Measurements from ENCODE around the gene MROH8. TPM values are rescaled to one million over a fixed set of nuclear protein-coding genes. Genes with fewer than 3 reads are reported as not detected.
A peak's percentile ranks its signal among the peaks of the same experiment; 100 is the strongest.

MROH8 gene
- total RNA-seq, 1 experiment from 2014 or later: 0.50 TPM

GRCh38 chr20:37228082-37228481 is 48.7 kb upstream of the MROH8 start:
- Mint-ChIP-seq H3K4me3 (no peak overlapping the region), H3K4me1 (peaks cover 47% of the 10 kb centered on the region), H3K27me3 (ENCODE audit: low read depth) (no peaks in the 10 kb centered on the region), H3K9me3 (no peaks in the 10 kb centered on the region), H3K27ac (peak overlapping the region; percentile 89), H3K36me3 (peaks cover 86% of the 10 kb centered on the region)
- ChIA-PET POLR2A (interaction anchor here (2.5 kb wide), 1 partner anchor 49 kb away, joined by 9 read pairs; the partner anchor contains the start of genes MROH8 and RPN2), CTCF (interaction anchor here (1.1 to 2.7 kb wide), 2 partner anchors 32 to 36 kb away, joined by 3 to 23 read pairs; no protein-coding TSS in a partner anchor)
- no peak for DNase-seq (ENCODE audit: low spot score)
- no peak for ATAC-seq
- TF ChIP-seq FOXK1 (CRISPR knock-in tag; IDR thresholded peaks at IDR 0.05): no peak
- TF ChIP-seq IRF1 (CRISPR knock-in tag; IDR thresholded peaks at IDR 0.05): no peak
- TF ChIP-seq ZNF532 (CRISPR knock-in tag; IDR thresholded peaks at IDR 0.05; ENCODE audit: borderline replicate concordance): no peak
- TF ChIP-seq ATF2 (CRISPR knock-in tag; IDR thresholded peaks at IDR 0.05; ENCODE audit: borderline replicate concordance, low read depth): no peak
- TF ChIP-seq GABPB1 (CRISPR knock-in tag; IDR thresholded peaks at IDR 0.05): no peak
- TF ChIP-seq JAZF1 (CRISPR knock-in tag; IDR thresholded peaks at IDR 0.05): no peak
- TF ChIP-seq SP1 (CRISPR knock-in tag; conservative IDR thresholded peaks at IDR 0.05): no peak
- no peak for TF ChIP-seq GRHL2 (CRISPR knock-in tag; IDR thresholded peaks at IDR 0.05; ENCODE audit: insufficient replicate concordance, severe bottlenecking)
- no peak for TF ChIP-seq ZNF671 (CRISPR knock-in tag; IDR thresholded peaks at IDR 0.05)

GRCh38 chr20:37226889-37227288 is 47.5 kb upstream of the MROH8 start:
- H3K27me3 Mint-ChIP-seq (ENCODE audit: low read depth): no peaks in the 10 kb centered on the region
- peak overlapping the region; percentile 89; the same call in 1 of the 2 replicates for H3K27ac Mint-ChIP-seq
- H3K36me3 Mint-ChIP-seq: peaks cover 78% of the 10 kb centered on the region
- H3K4me1 Mint-ChIP-seq: peaks cover 55% of the 10 kb centered on the region
- ATAC-seq: no peak
- ChIA-PET CTCF (interaction anchor here (0.6 to 0.9 kb wide), 2 partner anchors 35 to 1564 kb away, joined by 3 read pairs; no protein-coding TSS in a partner anchor), POLR2A (no interaction called here)
- H3K4me3 Mint-ChIP-seq: no peak overlapping the region
- DNase-seq (ENCODE audit: low spot score): no peak
- no peaks in the 10 kb centered on the region for H3K9me3 Mint-ChIP-seq
- TF ChIP-seq ZNF219 (CRISPR knock-in tag; IDR thresholded peaks at IDR 0.05; ENCODE audit: borderline replicate concordance) (no peak), FOXP4 (CRISPR knock-in tag; IDR thresholded peaks at IDR 0.05) (no peak), ZNF281 (CRISPR knock-in tag; IDR thresholded peaks at IDR 0.05) (no peak)
